Sigmoid colon (tissue), 4 donors: ENCODE measurements around the gene SRPX.
A peak's percentile ranks its signal among the peaks of the same experiment; 100 is the strongest.

ENCODE experiments used
- CTCF ChIP-seq, 4 experiments: fragments of 450-650 bp in 3 of 4; fragments of 200-600 bp in 1 of 4; IDR thresholded peaks; one replicate each; pipeline ENCODE4 v1.5.1; 2016 to 2019; ENCODE audit warnings: antibody characterized with exemption in 4 of 4, mild to moderate bottlenecking in 3 of 4, moderate library complexity in 2 of 4
- EP300 ChIP-seq, 4 donors: sonication (generic); formaldehyde crosslinking; IDR thresholded peaks; one replicate each; pipeline ENCODE4 v1.6.1; 2017; ENCODE audit warnings: antibody characterized with exemption in 4 of 4
- POLR2A ChIP-seq, 2 donors: fragments of 450-650 bp; IDR thresholded peaks; one replicate each; pipeline ENCODE4 v1.6.1; 2016; ENCODE audit warnings: antibody characterized with exemption in 2 of 2, mild to moderate bottlenecking in 2 of 2, moderate library complexity in 2 of 2
- POLR2AphosphoS5 ChIP-seq, 4 donors: sonication (generic); formaldehyde crosslinking; IDR thresholded peaks; one replicate each; pipeline ENCODE4 v1.6.1; 2017; ENCODE audit warnings: antibody characterized with exemption in 4 of 4

- TF ChIP-seq POLR2AphosphoS5 (IDR thresholded peaks at IDR 0.05), result peak in 1 of 4 donors; percentile 9
- TF ChIP-seq POLR2A (IDR thresholded peaks at IDR 0.05), result no peak
- TF ChIP-seq CTCF (IDR thresholded peaks at IDR 0.05), result no peak
- no peak for TF ChIP-seq EP300 (IDR thresholded peaks at IDR 0.05)
These were observed 5.8 kb downstream of the SRPX start for GRCh38 chrX:38214551-38215531.
